SU-DHL-6 (cell line): ENCODE results near the gene GPR141.

Experiments used
- H2AFZ ChIP-seq: fragments of 200-600 bp; sonication (generic); 2 replicates; pipeline ENCODE4 v1.6.1; 2014; ENCODE audit warnings: low read depth, mild to moderate bottlenecking, moderate library complexity, mixed read lengths, antibody characterized with exemption, low read length; ENCODE audit not compliant: severe bottlenecking
- H3F3A ChIP-seq: fragments of 200-600 bp; shearing (Covaris generic); 2 replicates; pipeline ENCODE4 v1.6.0; 2016; ENCODE audit warnings: antibody characterized with exemption, mild to moderate bottlenecking; ENCODE audit not compliant: insufficient read depth
- H3K27ac ChIP-seq: fragments of 200-600 bp; sonication (generic); 2 replicates; pipeline ENCODE4 v1.5.1; 2016; ENCODE audit warnings: low read depth, mild to moderate bottlenecking, low read length, moderate library complexity, mixed read lengths
- H3K27me3 ChIP-seq: fragments of 200-600 bp; sonication (generic), shearing (Covaris generic); 2 replicates; pipeline ENCODE4 v1.6.0; 2014; ENCODE audit warnings: mild to moderate bottlenecking, low read length
- H3K36me3 ChIP-seq: fragments of 200-600 bp; sonication (generic); 2 replicates; pipeline ENCODE4 v1.6.1; 2014; ENCODE audit warnings: mild to moderate bottlenecking, low read length, mixed read lengths
- H3K4me2 ChIP-seq: fragments of 300-600, 200-600 bp; shearing (Covaris generic), sonication (generic); 2 replicates; pipeline ENCODE4 v1.6.0; 2014; ENCODE audit warnings: low read length, low read depth, mild to moderate bottlenecking; ENCODE audit not compliant: poor library complexity, severe bottlenecking
- H3K4me3 ChIP-seq: fragments of 200-600 bp; sonication (generic); 2 replicates; pipeline ENCODE4 v1.5.1; 2014; ENCODE audit warnings: antibody characterized with exemption, low read length, mild to moderate bottlenecking, mixed read lengths; ENCODE audit not compliant: insufficient read depth, poor library complexity, severe bottlenecking
- H3K79me2 ChIP-seq: fragments of 200-600 bp; sonication (generic); 2 replicates; pipeline ENCODE4 v1.6.1; 2014; ENCODE audit warnings: mild to moderate bottlenecking, low read length, moderate library complexity; ENCODE audit not compliant: insufficient read depth
- H3K9ac ChIP-seq: fragments of 200-600 bp; sonication (generic); 2 replicates; pipeline ENCODE4 v1.7.0; 2014; ENCODE audit warnings: mild to moderate bottlenecking, low read length
- H3K9me2 ChIP-seq: fragments of 200-600 bp; sonication (generic); replicated peaks from 2 replicates; pipeline ENCODE4 v1.6.1; 2014; ENCODE audit warnings: low read length; ENCODE audit not compliant: insufficient read depth
- H3K9me3 ChIP-seq: fragments of 200-600 bp; sonication (generic); 2 replicates; pipeline ENCODE4 v1.6.1; 2014; ENCODE audit warnings: low read length, mixed read lengths; ENCODE audit not compliant: insufficient read depth
- H4K20me1 ChIP-seq: fragments of 200-600 bp; sonication (generic); 2 replicates; pipeline ENCODE4 v1.6.1; 2014; ENCODE audit warnings: low read depth, mild to moderate bottlenecking, antibody characterized with exemption, low read length, moderate library complexity, mixed read lengths
- CTCF ChIP-seq: fragments of 200-600 bp; sonication (generic); IDR thresholded peaks from one replicate; pipeline ENCODE4 v1.5.1; 2017; ENCODE audit warnings: antibody characterized with exemption, mild to moderate bottlenecking, low read length, moderate library complexity; ENCODE audit not compliant: insufficient read depth, poor library complexity, severe bottlenecking
- EZH2phosphoT487 ChIP-seq: fragments of 200-600 bp; sonication (generic), shearing (Covaris generic); conservative IDR thresholded peaks from 2 replicates; pipeline ENCODE4 v1.6.1; 2018; ENCODE audit warnings: mild to moderate bottlenecking, antibody characterized with exemption, low read length, moderate library complexity, mixed read lengths

The GPR141 gene

GRCh38 chr7:37684927-37685326 is 1.4 kb downstream of the GPR141 start:
- Histone ChIP-seq H3K79me2 (no peaks in the 10 kb centered on the region), H3K27me3 (no peaks in the 10 kb centered on the region), H4K20me1 (no peaks in the 10 kb centered on the region), H3K36me3 (no peaks in the 10 kb centered on the region), H2AFZ (no peak overlapping the region), H3K4me3 (no peak overlapping the region), H3K9me2 (no peaks in the 10 kb centered on the region), H3F3A (no peaks in the 10 kb centered on the region), H3K9me3 (no peaks in the 10 kb centered on the region), H3K9ac (no peak overlapping the region), H3K4me2 (no peak overlapping the region), H3K27ac (no peak overlapping the region)
- TF ChIP-seq EZH2phosphoT487 (no peak), CTCF (no peak)

- Histone ChIP-seq H3K9ac (no peak overlapping the region), H3K27me3 (no peaks in the 10 kb centered on the region), H3K4me2 (no peak overlapping the region), H4K20me1 (no peaks in the 10 kb centered on the region), H3K4me3 (no peak overlapping the region), H3K9me2 (no peaks in the 10 kb centered on the region), H2AFZ (no peak overlapping the region), H3K79me2 (no peaks in the 10 kb centered on the region), H3K36me3 (no peaks in the 10 kb centered on the region), H3K27ac (no peak overlapping the region), H3K9me3 (no peaks in the 10 kb centered on the region), H3F3A (no peaks in the 10 kb centered on the region)
- TF ChIP-seq CTCF (no peak), EZH2phosphoT487 (no peak)
Observed at GRCh38 chr7:37686556-37687345, 3.2 kb downstream of the GPR141 start.

- H3K27ac ChIP-seq: no peak overlapping the region
- H4K20me1 ChIP-seq: no peaks in the 10 kb centered on the region
- H2AFZ ChIP-seq: no peak overlapping the region
- H3K4me3 ChIP-seq: no peak overlapping the region
- TF ChIP-seq EZH2phosphoT487: no peak
- TF ChIP-seq CTCF: no peak
- no peak overlapping the region for H3K4me2 ChIP-seq
- H3K36me3 ChIP-seq: no peaks in the 10 kb centered on the region
- H3K27me3 ChIP-seq: no peaks in the 10 kb centered on the region
- H3K9me2 ChIP-seq: no peaks in the 10 kb centered on the region
- no peaks in the 10 kb centered on the region for H3K9me3 ChIP-seq
- H3K79me2 ChIP-seq: no peaks in the 10 kb centered on the region
- no peaks in the 10 kb centered on the region for H3F3A ChIP-seq
- H3K9ac ChIP-seq: no peak overlapping the region
Observed at GRCh38 chr7:37690206-37690605, 6.6 kb downstream of the GPR141 start.
